ENCODE data around the gene POLDIP2. TPM values are rescaled to one million over a fixed set of nuclear protein-coding genes. Genes with fewer than 3 reads are reported as not detected.
A peak's percentile ranks its signal among the peaks of the same experiment; 100 is the strongest.
"Not testable (repeated sequence)": the region's sequence is repeated elsewhere in the genome, so short reads cannot be mapped to it uniquely, and the experiment has no call there.

POLDIP2 gene
- total RNA-seq, 6 experiments from 2014 or later, result 92.5 to 156 (median 130) TPM

GRCh38 chr17:28342313-28342712, 15.0 kb downstream of the POLDIP2 start:
- Histone ChIP-seq H3K27me3 (no peaks in the 10 kb centered on the region), H3K36me3 (peaks cover 4 to 53% (median 32%) of the 10 kb centered on the region in 4 donors), H3K4me1 (peaks cover 3 to 52% (median 24%) of the 10 kb centered on the region in 4 donors), H3K4me3 (no peak overlapping the region), H3K27ac (peak overlapping the region in 1 of 3 donors; percentile 89), H3K9me3 (no peaks in the 10 kb centered on the region)
- no peak for ATAC-seq
- DNase-seq, result no peak
- intact Hi-C loops (cut with DNase I), result loop anchor here in 1 of 2 donors (10.0 kb wide), 1 partner anchor 108 kb away; no protein-coding TSS in a partner anchor
- 92% methylated on average over 7 of the region's 14 CpGs for WGBS (ENCODE audit: insufficient coverage, low coverage, low lambda C conversion rate, missing lambda C conversion rate)
- TF ChIP-seq CTCF (IDR thresholded peaks at IDR 0.05) (no peak), POLR2A (IDR thresholded peaks at IDR 0.05) (no peak)

- no peak for ATAC-seq
- Histone ChIP-seq H3K4me3 (no peak overlapping the region), H3K9me3 (no peaks in the 10 kb centered on the region), H3K4me1 (peaks cover 0 to 53% (median 25%) of the 10 kb centered on the region in 4 donors), H3K36me3 (peaks cover 4 to 53% (median 32%) of the 10 kb centered on the region in 4 donors), H3K27me3 (no peaks in the 10 kb centered on the region), H3K27ac (no peak overlapping the region)
- TF ChIP-seq POLR2A (IDR thresholded peaks at IDR 0.05), result no peak
- TF ChIP-seq CTCF (IDR thresholded peaks at IDR 0.05), result no peak
- WGBS (ENCODE audit: insufficient coverage, low coverage, low lambda C conversion rate, missing lambda C conversion rate), result 96% methylated on average over 3 of the region's 11 CpGs
- DNase-seq, result no peak
- intact Hi-C loops (cut with DNase I), result loop anchor here in 1 of 2 donors (10.0 kb wide), 1 partner anchor 107 kb away; no protein-coding TSS in a partner anchor
Observed at GRCh38 chr17:28341516-28341915, 15.8 kb downstream of the POLDIP2 start.

- no peak overlapping the region for H3K4me3 ChIP-seq
- WGBS (ENCODE audit: insufficient coverage, low coverage, low lambda C conversion rate, missing lambda C conversion rate), result 67% methylated on average over 1 of the region's 6 CpGs
- TF ChIP-seq CTCF (IDR thresholded peaks at IDR 0.05) (no peak), POLR2A (IDR thresholded peaks at IDR 0.05) (no peak)
- no peak overlapping the region for H3K27ac ChIP-seq
- H3K9me3 ChIP-seq, result no peaks in the 10 kb centered on the region
- H3K4me1 ChIP-seq, result peaks cover 0 to 45% (median 21%) of the 10 kb centered on the region in 4 donors
- intact Hi-C loops (cut with DNase I), result loop anchor here in 1 of 2 donors (10.0 kb wide), 1 partner anchor 106 kb away; no protein-coding TSS in a partner anchor
- DNase-seq, result no peak
- H3K27me3 ChIP-seq, result no peaks in the 10 kb centered on the region
- no peak for ATAC-seq
- peaks cover 4 to 53% (median 32%) of the 10 kb centered on the region in 4 donors for H3K36me3 ChIP-seq
Observed at GRCh38 chr17:28340374-28340773, 17.0 kb downstream of the POLDIP2 start.

DNA sequence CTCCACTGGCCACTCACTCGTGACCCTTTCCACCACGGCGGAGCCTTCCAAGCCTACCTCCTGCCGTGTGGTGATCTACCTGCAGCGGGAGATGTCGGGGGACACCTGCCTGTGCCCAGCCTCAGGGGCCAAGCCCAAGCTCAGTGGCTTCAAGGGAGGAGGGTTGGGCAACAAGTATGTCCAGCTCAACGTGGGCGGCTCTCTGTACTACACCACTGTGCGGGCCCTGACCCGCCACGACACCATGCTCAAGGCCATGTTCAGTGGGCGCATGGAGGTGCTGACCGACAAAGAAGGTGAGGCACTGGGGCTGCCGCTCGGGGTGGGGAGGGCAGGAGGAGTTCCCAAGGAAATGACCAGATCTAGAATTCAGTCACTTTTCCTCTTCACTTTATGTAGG, 17.9 kb downstream of the POLDIP2 start:
- no peak for TF ChIP-seq POLR2A (IDR thresholded peaks at IDR 0.05)
- no peak for TF ChIP-seq CTCF (IDR thresholded peaks at IDR 0.05)
- H3K27ac ChIP-seq, result no peak overlapping the region
- H3K4me1 ChIP-seq, result peaks cover 0 to 39% (median 18%) of the 10 kb centered on the region in 4 donors
- intact Hi-C loops (cut with DNase I), result no loop called here
- 100% methylated on average over 4 of the region's 15 CpGs for WGBS (ENCODE audit: insufficient coverage, low coverage, low lambda C conversion rate, missing lambda C conversion rate)
- no peak for DNase-seq
- H3K4me3 ChIP-seq, result no peak overlapping the region
- H3K9me3 ChIP-seq, result no peaks in the 10 kb centered on the region
- H3K27me3 ChIP-seq, result no peaks in the 10 kb centered on the region
- peaks cover under 1 to 45% (median 27%) of the 10 kb centered on the region in 4 donors for H3K36me3 ChIP-seq
- ATAC-seq, result no peak

GRCh38 chr17:28338769-28339212, 18.5 kb downstream of the POLDIP2 start:
- ATAC-seq; intact Hi-C loops (cut with DNase I); H3K27me3 ChIP-seq; H3K9me3 ChIP-seq; H3K4me3 ChIP-seq; DNase-seq: not testable (repeated sequence)
- Histone ChIP-seq H3K4me1 (peaks cover 0 to 38% (median 15%) of the 10 kb centered on the region in 4 donors), H3K36me3 (peaks cover 0 to 39% (median 20%) of the 10 kb centered on the region in 4 donors), H3K27ac (peak overlapping the region in 1 of 3 donors; percentile 28)
- 78% methylated on average over 4 of the region's 8 CpGs for WGBS (ENCODE audit: insufficient coverage, low coverage, low lambda C conversion rate, missing lambda C conversion rate)
